ENCODE results near the gene EEF2K.

GRCh38 chr16:22193063-22193411 is 13.0 kb upstream of the EEF2K start:
- TF ChIP-seq CTCF (IDR thresholded peaks at IDR 0.05) (no peak), EZH2 (IDR thresholded peaks at IDR 0.05; ENCODE audit: borderline replicate concordance, insufficient read depth, low read depth, low read length, poor library complexity, severe bottlenecking) (no peak)
